Esophagus squamous epithelium (tissue), 4 donors: ENCODE measurements around the gene BRMS1.

Experiments used
- POLR2A ChIP-seq, 4 donors: fragments of 450-650 bp; IDR thresholded peaks; one replicate each; pipeline ENCODE4 v1.6.1; 2017; ENCODE audit warnings: antibody characterized with exemption in 4 of 4, mild to moderate bottlenecking in 4 of 4, moderate library complexity in 3 of 4
- TF ChIP-seq, protein P1 (sequence below), 6 experiments: fragments of 450-650 bp in 4 of 6; fragments of 200-600 bp in 2 of 6; sonication (generic) in 2 of 6; IDR thresholded peaks; one replicate each; pipeline ENCODE4 v1.5.1; 2016 to 2019; ENCODE audit warnings: antibody characterized with exemption in 6 of 6, mild to moderate bottlenecking in 4 of 6, moderate library complexity in 4 of 6

GRCh38 chr11:66369073-66369894 is 24.4 kb upstream of the BRMS1 start:
- TF ChIP-seq POLR2A (IDR thresholded peaks at IDR 0.05) = no peak
- TF ChIP-seq, protein P1, sequence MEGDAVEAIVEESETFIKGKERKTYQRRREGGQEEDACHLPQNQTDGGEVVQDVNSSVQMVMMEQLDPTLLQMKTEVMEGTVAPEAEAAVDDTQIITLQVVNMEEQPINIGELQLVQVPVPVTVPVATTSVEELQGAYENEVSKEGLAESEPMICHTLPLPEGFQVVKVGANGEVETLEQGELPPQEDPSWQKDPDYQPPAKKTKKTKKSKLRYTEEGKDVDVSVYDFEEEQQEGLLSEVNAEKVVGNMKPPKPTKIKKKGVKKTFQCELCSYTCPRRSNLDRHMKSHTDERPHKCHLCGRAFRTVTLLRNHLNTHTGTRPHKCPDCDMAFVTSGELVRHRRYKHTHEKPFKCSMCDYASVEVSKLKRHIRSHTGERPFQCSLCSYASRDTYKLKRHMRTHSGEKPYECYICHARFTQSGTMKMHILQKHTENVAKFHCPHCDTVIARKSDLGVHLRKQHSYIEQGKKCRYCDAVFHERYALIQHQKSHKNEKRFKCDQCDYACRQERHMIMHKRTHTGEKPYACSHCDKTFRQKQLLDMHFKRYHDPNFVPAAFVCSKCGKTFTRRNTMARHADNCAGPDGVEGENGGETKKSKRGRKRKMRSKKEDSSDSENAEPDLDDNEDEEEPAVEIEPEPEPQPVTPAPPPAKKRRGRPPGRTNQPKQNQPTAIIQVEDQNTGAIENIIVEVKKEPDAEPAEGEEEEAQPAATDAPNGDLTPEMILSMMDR (IDR thresholded peaks at IDR 0.05) = no peak
